NCI-H2196 treated with DMSO at 0.1 percent for 48 hours (cell line): ENCODE data around the gene JPH4.

Experiments
- DNase-seq: peaks from one replicate; lab custom pipeline; 2025; ENCODE audit not compliant: unreplicated experiment; lab: John Stamatoyannopoulos, UW

Gene JPH4

DNA sequence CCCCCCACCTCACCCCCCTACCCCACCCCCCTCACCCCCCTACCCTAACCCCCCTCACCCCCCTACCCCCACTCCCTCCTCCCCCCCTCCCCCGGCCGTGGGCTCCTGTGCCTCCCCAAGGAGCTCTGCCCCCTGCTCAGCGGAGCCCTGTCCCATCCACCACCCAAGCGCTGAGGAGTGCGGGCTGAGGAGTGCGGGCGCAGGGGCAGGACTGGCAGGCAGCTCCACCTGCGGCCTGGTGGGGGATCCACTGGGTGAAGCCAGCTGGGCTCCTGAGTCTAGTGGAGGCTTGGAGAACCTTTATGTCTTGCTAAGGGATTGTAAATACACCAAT is 2.3 kb upstream of the JPH4 start:
- DNase-seq = no peak

DNA sequence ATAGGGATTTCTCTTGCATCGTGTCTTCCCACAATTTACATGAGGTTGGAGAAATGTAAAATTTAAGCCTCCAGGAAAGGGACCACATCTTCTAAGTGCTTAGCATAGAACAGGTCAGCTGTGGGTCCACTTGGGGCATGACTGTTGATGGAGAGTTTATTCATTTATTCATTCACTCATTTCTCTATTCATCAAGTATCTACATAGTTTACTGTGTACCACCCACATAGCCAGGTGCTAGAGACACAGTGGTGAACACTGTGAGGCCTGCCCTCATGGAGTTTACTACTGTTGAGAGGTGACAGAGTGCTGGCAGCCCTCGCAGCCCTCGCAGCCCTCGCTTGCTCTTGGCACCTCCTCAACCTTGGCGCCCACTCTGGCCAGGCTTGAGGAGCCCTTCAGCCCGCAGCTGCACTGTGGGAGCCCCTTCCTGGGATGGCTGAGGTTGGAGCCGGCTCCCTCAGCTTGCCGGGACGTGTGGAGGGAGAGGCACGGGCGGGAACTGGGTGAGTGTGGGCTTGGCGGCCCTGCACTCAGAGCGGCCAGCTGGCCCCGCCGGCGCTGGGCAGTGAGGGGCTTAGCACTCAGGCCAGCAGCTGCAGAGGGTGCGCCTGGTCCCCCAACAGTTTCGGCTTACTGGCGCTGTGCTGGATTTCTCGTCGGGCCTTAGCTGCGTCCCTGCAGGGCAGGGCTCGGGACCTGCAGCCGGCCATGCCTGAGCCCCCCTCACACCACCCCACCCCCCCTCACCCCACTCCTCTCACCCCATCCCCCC is 1.7 kb upstream of the JPH4 start:
- DNase-seq = no peak

DNA sequence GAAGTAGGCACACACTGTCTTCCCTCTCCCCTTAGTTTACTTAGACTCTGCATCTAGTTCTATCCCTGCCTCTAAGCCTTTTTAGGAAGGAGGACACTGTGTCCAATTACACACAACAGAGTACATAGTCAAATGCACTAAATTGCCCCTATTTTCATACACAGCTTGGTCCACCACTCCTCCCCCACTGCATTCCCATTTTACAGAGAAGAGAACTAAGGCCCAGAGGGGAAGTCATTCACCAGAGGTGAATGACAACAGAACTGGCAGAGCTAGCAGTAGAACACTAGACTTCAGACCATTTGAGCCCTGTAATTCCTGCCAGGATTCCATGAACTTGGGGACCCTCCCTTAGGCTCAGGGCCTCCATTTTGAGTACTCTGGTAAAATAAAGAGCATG is 1.1 kb upstream of the JPH4 start:
- DNase-seq = no peak

DNA sequence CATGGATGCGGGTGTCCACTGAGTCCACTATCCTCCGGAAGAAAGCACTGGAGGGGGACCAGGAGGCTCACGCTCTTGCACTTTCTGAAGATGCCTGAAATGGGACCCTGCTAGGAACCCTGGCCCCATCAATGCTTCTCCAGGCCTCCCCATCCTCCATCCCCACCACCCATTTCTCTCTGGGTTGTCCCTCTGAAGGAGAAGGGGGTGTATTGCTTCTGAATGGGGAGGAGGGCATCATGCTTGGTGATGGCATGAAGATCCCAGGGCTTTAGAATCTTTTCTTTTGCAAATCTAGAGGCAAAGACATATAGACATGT is 681 bp upstream of the JPH4 start:
- DNase-seq = no peak

DNA sequence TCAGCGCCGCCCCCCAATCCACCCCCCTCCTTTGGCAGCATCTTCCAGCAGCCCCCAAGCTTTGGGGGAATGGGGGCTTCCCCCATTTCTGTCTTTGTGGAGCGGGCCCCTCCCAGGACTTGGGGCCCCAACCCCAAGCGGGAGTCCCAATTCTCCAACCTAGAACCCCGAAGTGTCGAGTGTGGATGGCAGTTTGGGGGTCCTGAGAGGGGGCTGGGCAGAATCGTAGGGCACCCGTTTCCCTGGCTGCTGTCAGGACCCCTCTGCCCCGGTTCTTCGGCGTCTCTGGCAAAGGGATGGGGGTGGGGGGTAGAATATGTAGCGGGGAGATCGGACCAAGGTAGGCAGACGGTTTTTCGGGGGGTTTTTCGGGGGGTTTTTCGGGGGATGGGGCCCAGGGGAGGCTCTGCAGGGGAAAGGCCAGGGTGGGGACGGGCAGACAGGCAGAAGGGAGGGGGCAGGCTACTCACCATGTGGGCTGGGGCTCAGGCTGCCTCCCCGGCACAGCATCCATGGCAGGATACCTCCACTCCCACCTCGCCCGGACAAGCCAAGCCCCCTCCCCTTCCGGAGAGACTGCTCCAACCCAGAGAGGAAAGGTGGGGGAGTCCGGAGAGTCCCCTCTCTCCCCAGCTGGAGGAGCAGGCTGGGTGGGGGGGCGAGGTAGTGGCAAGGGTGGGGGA is 739 bp downstream of the JPH4 start:
- DNase-seq = no peak

DNA sequence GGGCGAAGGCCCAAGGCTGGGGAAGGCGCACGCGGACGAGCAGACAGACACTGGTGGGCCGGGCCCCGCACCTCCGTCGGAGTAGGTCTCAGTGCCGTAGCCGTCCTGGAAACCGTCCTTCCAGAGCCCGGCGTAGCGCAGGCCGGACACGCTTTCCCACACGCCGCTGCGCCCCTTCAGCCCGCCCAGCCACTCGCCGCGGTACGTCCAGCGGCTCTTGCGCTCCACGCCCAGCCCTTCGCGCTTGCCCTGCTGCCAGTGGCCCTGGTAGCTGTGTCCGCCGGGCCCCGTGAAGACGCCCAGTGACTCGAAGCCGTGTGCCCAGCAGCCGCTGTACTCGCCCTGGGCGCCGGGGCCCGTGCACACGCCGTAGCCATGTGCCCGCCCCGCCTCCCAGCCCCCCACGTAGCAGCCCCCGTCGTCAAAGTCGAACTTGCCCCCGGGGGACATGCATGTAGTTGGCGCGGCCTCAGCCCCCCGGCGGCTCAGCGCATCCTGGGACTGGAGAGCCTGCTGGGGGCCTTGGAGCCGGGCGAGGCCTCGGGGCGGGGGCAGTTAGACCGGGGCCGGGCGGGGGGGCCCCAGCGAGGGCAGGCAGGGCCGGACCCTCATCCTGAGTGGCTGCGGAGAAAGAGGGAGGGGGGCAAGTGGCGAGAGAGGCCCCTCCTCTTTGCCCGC is 1.4 kb downstream of the JPH4 start:
- no peak for DNase-seq

DNA sequence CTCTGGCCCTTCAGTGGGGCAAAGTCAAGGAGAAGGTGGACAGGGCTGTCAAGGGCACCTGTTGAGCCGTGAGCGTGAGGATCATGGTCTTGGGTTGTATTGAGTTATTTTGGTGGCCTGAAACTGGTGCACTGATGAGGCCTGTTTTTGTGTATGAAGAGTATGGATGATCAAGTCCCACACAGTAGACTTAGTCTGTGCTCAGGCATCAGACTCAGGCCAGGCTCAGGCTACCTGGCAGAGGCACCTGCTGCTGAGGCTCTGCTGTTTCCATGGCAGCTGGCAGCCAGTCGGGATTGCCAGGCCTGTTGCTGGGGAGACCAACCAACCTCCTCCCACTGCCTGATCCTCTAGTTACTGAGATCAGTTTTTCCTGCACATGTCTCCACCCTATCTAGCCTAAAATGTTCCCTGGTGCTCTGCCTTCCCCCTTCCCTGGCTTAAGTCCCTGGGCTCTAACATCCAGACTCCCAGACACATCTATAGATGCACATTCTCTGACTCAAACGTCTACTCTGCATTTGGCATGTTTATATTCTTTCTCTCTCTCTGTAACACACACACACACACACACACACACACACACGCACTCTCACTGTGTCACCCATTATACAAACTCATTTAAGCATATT is 5.1 kb downstream of the JPH4 start:
- peak; percentile 80 for DNase-seq

DNA sequence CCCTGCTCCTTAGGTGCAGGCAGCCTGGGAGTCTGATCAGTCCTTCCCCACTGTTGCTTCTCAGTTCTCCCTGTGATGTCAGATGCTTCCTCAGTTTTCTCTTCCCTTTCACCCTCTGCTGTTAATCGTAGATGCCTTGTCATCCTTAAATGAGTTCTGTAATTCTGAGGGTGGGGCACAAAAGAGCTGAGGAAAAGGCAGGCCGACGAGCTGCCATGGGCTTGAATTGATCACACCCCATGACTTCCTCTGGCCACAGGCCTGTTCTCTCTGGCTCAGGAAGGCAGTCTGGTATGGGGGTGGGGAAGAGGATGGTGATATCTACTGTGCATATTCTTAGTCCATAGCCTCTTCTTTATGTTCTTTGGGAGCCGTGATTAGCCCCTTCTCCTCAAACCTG is 5.8 kb downstream of the JPH4 start:
- DNase-seq = no peak

DNA sequence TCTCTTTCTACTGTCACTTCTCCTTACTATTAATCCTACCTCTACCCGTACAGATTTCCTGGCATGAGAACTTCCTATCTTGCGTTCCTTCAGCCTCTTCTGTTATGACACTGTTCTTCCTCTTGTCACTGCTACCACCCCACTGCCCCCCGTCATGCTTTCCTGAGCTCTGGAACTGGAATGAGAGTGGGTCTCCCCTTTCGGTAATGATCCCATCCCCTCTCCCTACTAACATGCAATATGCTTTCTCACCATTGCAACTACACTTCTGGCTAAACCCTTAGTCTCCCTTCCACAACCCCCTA is 6.1 kb downstream of the JPH4 start:
- no peak for DNase-seq

DNA sequence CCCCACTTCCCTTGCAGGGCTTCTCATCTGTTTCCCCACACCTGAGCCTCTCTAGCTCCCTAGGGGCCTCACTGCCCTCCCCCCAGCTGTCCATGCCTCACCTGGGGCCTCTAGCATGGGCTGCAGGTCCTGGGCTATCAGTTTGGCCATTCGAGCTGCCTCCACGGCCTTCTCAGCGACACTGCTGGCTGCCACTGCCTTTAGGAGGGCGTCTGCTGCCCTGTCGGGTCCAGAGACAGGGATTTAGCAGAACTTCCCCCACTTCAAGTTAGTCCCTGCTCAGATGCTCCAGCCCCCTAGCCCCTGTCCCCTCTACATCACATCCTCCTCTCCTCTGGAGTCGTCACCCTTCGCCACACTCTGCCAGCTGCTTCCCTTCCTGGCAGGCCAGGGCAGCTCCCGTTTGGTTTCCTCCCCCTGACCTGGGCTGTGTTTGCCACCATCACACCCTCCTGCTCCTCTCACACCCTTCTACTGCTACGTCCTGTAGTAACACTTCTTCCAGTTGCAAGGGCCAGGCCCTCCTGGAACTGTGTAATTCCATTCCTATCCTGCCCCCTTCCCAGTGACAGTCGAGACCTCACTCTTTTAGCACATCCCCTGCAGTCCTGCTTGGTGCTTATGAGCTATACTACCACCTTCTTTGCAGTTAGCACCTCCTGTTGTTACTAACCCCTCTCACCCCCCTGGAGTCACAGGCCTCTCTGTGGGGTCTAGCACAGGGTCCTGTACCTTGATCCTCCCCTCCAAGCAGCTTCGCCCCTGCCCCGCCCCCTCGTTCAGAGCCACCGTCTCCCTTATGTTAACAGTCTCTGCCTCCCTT is 6.7 kb downstream of the JPH4 start:
- DNase-seq = no peak

DNA sequence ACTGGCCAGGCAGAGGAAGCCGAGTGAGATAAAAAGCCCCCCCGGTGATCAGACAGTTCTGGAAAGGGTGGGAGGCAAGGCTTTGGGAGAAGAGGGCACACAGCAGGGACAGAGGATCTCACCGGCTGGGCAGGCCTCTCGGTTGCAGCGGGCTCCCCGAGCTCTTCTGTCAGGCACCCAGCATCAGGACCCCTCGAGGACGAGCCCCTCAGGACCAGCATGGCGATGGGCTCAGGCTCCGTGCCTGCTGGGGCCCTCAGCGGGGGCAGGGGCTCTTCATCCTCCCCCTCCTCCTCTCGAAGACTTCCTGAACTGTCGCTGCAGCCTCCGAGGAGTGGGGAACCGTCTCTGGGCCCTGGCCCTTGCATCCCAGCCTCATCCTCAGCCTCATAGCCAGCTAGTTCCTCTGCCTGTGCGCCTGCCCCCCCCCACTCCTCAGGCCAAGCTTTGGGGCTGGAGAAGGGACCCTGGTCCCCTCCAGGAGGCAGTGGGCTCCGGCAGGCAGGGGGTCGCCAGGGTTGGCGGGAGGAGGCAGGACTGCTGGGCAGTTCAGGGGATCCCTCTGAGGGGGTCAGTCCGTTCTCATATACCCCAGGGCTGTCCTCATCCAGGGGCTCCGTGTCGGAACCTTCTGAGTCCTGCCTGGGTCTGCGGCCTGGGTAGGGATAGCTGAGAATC is 7.6 kb downstream of the JPH4 start:
- DNase-seq = no peak

DNA sequence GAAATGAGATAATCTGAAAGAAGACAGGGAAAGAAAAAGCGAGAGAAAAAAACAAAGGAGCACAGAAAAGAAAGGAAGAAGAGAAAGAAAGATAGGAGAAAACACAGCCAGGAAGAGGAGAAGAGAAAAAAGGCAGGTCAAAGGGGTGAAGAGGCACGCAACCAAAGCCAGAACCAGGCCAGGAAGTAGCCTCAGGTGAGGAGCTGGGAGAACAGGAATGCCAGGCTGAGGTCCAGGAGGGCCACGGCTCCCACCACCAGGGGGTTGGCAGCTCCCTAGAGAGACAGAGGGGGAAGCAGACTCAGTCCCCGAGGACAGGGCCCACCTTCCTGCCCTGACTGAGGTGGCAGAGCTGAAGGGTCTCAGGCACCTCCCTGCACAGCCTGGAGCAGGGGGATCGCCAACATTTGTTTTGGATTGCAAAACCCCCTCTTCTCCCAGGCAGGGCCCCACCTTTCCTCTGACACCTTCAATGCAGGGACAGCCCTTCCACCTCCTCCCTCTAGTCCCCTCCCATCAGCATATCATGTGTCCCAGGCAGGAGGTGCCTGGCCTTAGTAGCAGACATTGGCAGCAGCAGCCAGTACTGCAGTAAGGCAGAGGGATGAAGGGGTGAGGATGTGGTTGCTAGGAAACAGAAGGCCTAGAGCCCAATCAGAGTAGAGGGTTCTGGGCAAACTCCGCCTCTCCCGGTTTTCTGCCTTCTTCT is 9.0 kb downstream of the JPH4 start:
- DNase-seq = peak; percentile 97

DNA sequence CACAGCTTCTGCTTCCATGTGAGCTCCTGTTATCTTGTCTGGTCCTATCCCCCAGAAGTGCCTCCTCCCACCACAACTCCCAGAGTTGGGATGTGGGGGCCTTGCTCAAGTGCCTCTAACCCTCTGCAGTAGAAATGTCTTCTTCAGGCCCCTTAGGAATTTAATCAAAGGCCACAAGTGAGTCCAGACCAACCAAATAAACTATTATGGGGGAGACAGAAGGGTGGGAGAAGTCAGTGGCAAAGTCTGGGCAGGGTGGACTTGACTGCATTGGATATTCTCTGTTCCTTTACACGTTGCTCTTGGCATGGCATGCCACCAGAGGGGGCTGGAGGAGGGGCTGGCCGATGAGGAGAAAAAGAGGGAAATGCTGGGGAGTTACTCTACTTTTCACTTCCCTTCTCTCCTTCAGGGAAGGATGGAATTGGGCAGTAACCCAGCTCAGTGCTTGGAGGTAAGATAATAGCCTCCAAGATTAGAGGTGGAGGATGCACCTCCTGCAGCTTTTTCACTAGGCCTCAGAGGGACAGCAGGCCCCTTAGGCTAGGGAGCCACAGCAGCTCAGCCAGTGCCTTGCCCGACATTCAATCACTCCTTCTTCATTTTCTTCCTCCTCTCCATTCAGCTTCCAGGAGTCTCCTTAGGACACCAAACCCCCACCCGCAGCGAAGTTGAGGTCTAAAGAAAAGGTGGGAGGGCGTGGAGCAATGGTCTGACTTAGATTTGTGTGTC is 9.8 kb downstream of the JPH4 start:
- DNase-seq = no peak

DNA sequence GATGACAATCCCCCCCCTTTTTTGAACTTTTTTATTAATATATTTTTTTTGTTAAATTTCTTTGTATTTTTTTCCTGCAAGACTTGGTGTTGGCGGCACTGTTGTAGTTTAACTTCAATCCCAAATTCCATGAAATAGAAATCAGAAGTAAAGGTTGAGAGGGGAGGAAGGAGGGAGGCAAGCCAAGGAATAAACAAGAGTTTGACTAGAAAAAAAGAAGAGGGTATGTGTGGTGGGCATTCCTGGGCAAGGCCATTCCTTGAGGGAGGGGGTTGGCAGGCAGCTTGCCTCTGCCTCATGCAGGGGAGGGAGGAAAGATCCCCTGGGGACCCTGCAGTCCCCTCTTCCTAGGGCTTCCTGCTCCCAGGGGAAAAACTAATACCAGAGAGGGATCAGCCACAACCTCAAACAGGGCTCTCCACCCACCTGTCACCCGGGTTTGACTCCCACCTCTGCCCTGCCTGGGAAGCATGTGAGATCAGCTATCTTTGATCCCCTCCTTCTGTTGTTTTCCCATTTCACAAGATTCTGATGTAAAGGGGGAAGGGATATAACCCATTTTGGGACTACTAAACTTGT is 10.5 kb downstream of the JPH4 start:
- no peak for DNase-seq

DNA sequence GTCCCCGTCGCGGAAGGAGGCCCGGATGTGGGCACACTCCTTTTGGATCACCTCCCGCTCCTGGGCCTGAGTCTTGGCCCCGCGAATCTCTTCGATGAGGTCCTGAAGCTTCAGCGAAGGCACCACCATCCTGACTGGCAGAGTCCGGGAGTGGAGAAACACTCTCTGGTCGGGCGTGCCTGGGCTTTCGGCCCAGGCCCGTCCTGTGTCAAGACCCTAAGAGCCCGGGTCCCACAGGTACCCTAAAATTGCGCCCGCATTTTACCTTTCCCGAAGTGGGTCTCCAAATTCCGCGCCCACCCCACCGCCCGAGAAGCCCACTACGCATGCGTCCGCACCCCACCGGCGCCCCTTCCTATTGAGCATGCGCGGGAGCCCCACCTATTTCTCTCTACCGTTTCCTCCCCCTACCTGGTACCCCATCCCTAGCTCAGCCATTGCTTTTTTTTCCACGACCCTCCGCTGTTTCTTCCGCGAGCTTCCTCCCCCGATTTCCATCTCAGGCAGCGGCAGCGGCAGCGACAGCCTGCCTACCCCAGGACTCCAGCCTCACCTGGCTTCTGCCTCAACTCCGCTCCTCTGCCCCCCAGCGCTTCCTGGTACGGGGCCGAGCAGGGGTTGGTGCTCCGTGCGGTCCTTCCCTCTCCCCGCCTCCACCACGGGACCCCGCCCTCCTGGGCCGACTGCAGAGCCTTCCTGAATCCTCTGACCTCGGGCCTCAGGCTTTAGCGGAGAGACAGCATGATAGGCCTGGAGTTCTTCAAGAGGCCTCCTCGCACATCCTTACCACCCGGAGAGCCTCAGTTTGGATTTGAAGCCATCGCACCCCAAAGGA is 11.2 kb downstream of the JPH4 start, which contains the start of gene AP1G2:
AP1G2 (minus strand) TSS at position 606 of the 835 bp plus-strand sequence; CDS start at position 129, 477 bp downstream.
- peak; percentile 80 for DNase-seq

DNA sequence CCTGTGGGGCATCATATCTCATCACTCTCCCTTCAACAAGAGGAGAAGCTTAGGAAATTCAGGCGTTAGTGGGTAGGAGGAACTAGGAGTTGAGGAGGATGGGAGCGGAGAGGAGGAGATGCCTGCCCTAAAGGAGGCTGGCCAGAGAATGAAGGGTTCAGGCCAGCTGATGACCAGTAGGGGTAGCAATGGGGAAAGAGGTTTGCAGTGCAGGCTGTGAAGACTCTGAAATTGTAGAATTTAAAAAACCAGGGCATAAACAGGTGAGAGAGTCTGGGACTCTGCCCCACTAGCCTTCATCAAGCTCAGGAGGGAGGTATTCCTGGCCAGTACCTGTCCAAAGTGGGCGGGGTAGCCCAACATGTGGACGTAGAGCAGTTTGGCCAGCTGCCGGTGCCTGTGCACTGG is 11.8 kb downstream of the JPH4 start:
- DNase-seq = no peak

DNA sequence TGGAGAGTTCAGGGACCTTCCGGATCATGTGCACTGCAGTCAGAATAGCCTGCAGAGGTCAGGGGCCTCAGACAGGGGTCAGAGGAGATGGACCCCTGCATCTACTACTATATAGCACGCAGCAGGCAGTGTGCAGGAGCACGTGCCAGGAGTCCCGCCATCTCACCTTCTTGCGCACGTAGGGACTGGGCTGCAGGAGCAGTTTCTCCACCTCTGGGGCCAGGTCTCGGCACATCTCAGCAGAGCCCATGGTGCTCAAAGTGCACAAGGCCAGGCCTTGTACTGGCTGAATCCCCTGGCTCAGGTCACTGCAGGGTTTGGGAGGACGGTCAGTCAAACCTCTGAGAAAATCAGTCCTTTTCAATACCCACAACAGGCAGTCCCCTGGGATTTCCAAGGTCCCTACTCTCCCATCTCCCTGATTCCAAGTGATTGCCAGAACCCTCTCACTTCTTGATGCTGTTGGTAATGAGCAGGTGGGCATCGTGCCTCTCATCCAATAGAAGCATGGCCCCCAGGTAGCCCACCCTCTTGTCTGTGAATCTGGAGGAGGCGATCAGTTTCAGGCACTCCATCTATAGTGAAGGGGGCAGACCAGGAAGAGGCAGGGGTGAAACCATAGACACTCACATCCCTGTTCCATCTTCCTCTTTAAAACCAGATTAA is 12.3 kb downstream of the JPH4 start:
- DNase-seq = no peak

DNA sequence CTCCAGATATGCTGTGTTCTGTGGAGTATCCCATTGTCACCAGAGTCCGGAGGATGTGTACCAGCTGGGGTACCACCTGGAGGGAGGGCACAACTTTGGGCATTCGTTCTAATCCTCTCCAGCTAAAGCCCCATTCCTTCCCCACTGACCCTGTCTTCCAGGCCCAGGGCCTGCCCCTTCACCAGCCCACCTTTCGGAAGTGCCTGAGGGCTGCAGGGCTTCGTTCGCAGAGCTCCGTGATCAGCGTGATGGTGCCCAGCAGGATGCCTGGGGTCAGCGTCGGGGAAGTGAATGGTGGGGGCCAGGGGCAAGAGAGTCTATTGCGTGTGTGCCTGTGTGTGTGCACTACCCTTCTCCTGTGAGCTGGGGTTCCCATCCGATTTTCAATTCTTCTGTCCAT is 13.0 kb downstream of the JPH4 start:
- no peak for DNase-seq
